LNCaP clone FGC (cell line): Measurements from ENCODE around the gene CHIC2.
"Not testable (repeated sequence)": the region's sequence is repeated elsewhere in the genome, so short reads cannot be mapped to it uniquely, and the experiment has no call there.

ENCODE experiments used
- DNase-seq: peaks from one replicate; pipeline ENCODE4 v3.0.0-alpha.2; 2011; ENCODE audit warnings: low read depth
- H3K4me3 ChIP-seq: 2 replicates; pipeline ENCODE4 v1.5.1; 2011; ENCODE audit warnings: mild to moderate bottlenecking, low read depth, low read length, control low read depth
- CTCF ChIP-seq: IDR thresholded peaks from 2 replicates; pipeline ENCODE4 v1.5.1; 2012; ENCODE audit warnings: mild to moderate bottlenecking; ENCODE audit not compliant: control insufficient read depth, insufficient read depth; ENCODE audit errors: extremely low read depth

Gene CHIC2

GRCh38 chr4:54041100-54041499, 23.3 kb downstream of the CHIC2 start:
- no peak for TF ChIP-seq CTCF
- no peak overlapping the region for H3K4me3 ChIP-seq
- no peak for DNase-seq

GRCh38 chr4:54038056-54038455, 26.3 kb downstream of the CHIC2 start:
- no peak overlapping the region for H3K4me3 ChIP-seq
- no peak for TF ChIP-seq CTCF
- DNase-seq, result no peak

- H3K4me3 ChIP-seq, result no peak overlapping the region
- no peak for DNase-seq
- TF ChIP-seq CTCF, result no peak
Measured at GRCh38 chr4:54036184-54036583, 28.2 kb downstream of the CHIC2 start.

- no peak for DNase-seq
- H3K4me3 ChIP-seq, result no peak overlapping the region
- no peak for TF ChIP-seq CTCF
Measured at GRCh38 chr4:54032558-54033135, 31.8 kb downstream of the CHIC2 start.

DNA sequence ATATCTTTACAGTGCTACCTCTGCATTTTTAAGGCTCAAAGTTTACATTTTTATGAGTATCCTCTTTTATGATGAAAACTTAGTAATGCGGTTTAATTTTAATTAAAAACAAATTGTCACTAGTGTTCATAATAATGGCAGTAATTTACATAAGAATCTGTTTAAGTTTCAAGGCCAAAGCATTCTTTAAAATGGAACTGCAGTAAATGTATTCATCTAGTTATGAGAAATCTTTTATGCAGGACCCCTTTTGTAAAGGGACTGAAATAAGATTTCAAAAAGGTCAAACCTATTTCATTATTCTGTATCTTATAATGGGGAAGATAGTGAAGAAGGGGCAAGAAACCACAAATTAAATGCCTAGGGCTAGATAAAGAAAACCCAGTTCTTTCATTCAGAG, 37.1 kb downstream of the CHIC2 start:
- TF ChIP-seq CTCF, result no peak
- no peak overlapping the region for H3K4me3 ChIP-seq
- DNase-seq, result no peak

DNA sequence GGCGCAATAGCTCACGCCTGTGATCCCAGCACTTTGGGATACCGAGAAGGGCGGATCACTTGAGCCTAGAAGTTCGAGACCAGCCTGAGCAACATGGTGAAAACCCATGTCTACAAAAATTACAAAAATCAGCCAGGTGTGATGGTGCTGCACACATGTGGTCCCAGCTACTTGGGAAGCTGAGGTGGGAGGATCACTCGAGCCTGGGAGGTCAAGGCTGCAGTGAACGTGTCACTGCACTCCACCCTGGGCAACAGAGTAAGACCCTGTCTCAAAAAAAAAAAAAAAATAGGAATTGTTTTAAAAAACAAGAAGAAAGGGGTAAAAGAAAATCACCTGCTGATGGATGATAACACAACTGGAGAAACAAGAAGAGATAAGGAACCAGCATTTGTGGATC, 38.8 kb downstream of the CHIC2 start:
- TF ChIP-seq CTCF, result no peak
- no peak for DNase-seq
- H3K4me3 ChIP-seq, result no peak overlapping the region

DNA sequence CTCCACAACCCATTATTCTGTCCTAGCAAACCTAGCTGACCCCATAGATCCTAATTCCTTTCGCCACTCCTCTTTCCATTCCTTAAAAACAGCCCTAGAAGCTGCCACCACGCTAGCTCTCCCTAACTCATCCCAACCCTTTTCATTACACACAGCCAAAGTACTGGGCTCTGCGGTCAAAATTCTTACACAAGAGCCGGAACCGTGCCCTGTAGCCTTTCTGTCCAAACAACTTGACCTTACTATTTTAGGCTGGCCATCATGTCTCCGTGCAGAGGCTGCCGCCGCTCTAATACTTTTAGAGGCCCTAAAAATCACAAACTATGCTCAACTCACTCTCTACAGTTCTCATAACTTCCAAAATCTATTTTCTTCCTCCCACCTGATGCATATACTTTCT, 41.4 kb downstream of the CHIC2 start:
- not testable (repeated sequence) for DNase-seq, H3K4me3 ChIP-seq

DNA sequence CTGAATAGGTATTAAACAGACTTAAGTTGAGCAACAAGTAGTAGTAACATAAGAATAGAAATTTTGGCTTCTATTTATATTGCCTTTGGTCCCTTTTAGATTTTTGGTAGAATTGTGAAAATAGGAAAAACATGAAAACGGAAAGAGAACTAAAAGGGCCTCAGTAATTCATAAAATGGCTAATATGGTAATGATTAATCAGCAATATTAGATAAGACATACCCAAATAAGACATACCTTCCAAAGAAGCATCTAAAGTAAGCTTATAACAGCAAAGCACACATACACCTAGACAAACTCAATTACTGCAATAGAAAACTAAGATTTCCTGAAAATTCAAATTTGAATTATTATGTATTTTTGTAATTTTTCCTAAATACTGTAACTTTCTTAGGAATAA, 46.4 kb downstream of the CHIC2 start:
- DNase-seq, result no peak
- no peak for TF ChIP-seq CTCF
- H3K4me3 ChIP-seq, result no peak overlapping the region
